AML-193 (cell line): ENCODE data around the gene AJM1.
"Not testable (repeated sequence)": the region's sequence is repeated elsewhere in the genome, so short reads cannot be mapped to it uniquely, and the experiment has no call there.

Source experiments
- DNase-seq, 2 experiments: peaks; one replicate each; lab custom pipeline; 2025; lab: John Stamatoyannopoulos, UW

The AJM1 gene

DNA sequence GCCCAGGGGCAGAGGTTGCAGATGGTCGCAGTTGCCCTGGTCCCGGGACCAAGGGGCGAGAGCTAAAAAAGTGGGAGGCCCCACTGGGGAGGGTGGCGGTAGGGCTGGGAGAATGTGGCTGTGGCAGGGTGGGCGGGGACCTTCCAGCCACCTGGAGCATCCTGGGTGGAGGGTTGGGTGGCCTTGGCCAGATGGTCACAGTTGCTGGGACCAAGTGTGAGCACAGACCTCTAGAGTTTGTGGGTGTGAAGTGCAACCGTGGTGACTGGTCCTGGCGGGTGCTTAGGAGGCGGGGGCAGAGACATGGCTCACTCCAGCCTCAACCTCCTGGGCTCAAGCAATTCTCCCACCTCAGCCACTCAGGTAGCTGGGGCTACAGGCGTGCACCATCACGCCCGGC, 38.4 kb downstream of the AJM1 start:
- no peak for DNase-seq

DNA sequence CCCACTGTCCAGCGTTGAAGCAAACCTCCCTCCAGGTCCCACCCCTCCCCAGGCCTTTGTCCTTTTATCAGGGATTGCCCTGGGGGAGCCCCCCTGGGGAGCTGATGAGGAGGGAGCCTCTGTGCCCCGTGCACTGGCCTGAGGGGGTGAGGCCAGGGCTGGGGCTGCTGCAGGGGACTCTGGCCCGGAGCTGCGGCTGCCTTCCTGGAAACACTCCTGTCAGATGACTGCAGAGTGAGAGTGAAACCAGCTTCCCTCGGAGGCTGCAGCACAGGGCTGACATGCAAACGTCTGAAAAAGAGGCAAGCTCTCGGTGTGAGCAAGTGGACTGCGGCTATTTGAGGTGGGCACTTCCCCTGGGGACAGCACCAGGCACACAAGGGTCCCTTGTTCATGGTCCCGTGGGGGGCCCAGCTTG, 39.4 kb downstream of the AJM1 start:
- peak; percentile 11 to 28 for DNase-seq

DNA sequence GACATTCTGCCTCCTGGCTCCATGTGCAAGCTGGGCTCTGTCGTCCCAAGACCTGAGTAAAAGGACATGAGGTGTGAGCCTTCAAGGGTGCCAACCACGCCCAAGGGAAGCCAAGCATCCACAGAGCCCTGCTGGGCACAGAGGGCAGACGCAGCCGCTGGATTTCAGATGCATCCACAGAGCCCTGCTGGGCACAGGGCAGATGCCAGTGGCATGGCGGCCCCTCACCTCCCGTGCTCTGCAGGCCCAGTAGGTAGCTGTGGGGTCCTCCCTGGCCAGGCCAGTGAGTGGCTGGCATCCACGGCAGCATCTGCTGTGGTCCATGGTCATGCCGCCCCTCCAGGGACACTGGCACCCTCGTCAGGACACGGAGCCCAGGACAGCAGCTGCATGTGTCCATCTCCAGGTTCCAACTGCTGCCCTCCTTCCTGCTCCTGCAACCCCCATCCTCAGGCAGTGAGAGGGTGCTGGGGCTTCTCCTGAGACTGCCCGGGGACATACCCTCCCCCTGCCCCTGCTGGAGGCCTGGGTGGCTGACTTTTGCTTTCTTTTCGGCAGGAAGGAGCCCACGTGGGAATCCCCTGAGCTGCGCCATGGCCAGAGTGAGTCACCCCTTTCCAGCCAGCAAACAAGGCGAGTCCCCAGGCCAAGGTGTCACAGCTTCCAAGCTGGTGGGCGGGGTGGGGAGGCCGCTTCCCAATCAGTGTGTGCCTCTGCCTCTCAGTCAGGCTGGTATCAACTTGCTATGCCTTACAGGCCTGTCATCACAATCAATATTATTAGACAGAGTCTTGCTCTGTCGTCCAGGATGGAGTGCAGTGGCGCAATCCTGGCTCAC, 40.0 kb downstream of the AJM1 start:
- DNase-seq: peak in 1 of 2 experiments; percentile 14

DNA sequence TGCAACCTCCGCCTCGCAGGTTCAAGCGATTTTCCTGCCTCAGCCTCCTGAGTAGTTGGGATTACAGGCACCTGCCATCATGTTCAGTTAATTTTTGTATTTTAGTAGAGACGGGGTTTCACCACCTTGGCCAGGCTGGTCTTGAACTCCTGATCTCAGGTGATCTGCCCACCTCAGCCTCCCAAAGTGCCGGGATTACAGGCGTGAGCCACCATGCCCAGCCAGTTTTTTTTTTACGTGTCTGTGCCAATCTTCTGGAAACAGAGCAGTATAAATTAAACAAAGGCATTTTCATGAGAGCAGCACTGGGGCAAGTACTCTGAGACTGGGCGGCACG, 40.6 kb downstream of the AJM1 start:
- not testable (repeated sequence) for DNase-seq

DNA sequence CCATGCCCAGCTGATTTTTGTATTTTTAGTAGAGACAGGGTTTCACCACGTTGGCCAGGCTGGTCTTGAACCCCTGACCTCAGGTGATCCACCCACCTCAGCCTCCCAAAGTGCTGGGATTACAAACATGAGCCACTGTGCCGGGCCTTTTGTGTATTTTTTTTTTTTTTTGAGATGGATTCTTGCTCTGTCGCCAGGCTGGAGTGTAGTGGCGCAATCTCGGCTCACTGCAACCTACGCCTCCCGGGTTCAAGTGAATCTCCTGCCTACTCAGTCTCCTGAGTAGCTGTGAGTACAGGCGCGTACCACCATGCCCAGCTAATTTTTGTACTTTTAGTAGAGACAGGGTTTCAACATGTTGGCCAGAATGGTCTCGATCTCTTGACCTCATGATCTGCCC, 41.4 kb downstream of the AJM1 start:
- not testable (repeated sequence) for DNase-seq

DNA sequence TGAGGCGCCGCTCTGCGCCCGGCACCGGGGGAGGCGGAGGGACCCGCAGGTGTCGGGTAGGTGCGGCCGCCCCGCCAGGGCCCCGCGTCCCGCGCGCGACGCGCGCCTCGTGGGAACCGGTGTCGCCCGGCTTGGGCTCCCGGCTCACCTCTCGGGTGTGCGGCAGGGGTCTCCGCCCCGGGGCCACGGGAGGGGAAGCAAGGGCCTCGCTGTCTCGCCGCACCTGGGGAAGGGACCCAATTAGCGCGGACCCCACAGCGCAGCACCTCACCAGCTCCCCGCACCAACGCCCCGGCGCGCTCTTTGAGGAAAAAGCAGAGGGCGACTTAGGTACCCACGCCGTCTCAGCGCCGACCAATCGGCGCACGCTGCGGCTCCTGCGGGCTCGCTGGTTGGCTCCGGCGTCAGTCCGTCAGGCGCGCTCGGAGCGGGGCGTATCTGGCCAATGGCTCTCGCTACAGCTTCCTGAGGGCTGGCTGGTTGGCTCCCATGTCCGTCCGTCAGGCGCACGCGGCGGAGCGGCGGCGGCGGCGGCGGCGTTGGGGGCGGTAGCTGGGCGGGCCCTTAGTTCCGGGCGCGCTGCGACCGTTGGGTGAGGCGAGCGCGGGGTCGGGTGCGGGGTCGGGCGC, 43.8 kb downstream of the AJM1 start, which contains the start of gene TRAF2:
TSS of gene TRAF2 (plus strand) at position 567 of the 629 bp plus-strand sequence. CDS start 12,225 bp downstream, outside the sequence.
- DNase-seq: peak; percentile 90 to 95

DNA sequence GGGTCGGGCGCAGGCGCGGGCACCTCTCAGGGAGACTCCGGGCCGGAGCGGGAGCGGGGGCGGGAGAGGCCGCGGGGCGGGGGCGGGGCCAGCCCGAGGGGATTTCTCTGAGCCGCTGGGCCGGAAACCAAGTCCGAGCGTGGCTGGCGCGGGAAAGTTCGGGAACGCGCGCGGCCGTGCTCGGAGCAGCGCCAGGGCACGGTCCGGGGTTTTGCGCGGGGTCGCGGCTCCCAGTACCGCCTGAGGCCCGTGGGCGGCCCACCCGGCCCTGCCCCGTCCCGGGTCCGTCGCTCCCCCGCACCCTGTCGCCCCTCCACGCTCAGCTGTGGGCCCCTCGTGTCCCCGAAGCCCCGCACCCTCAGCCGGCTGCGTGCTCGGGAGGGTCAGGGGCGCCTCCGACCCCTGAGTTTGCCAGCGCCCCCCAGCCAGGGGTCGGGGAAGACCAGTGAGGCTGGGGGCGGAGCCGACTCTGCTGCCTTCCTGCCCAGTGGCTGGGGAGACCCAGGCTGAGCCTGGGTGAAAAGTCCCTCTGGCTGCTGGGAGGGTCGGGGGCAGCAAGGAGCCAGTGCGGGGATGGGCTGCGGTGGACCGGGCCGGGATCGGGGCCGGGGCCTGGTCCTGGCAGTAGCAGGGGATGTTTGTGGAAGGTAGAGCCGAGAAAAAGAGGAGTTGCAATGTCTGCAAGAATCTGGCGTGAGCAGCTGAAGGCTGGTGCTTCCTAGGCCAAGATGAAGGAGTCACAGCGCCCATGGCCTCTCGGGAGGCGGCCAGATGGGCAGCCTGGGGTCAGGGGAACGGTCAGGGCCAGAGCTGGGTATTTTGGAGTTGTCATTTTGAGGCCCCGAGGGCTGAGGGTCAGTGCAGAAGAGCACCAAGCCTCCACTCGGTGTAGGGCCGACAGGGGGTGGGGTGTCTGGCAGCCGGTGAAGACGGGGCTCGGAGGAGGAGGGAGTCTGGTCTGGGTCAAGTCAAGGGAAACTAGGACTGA, 44.6 kb downstream of the AJM1 start:
- no peak for DNase-seq

DNA sequence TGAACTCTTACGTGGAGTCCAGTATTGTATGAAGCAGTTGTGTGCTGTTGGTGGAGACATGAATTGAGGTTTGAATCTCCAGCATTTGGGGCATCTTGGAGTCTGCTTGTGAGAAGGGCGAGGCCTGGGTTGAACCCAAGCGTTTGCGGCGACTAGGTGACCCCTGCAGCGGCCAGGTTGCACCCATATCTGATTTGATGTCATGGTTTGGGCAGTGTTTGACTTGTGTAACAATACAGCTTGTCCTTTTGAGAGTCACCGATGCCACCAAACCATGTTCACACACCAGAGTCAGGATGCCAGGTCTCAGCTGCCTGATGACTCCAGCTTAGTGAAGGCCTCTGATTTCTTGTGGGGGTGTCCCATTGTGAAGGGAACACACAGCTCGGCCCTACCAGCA, 46.2 kb downstream of the AJM1 start:
- no peak for DNase-seq

DNA sequence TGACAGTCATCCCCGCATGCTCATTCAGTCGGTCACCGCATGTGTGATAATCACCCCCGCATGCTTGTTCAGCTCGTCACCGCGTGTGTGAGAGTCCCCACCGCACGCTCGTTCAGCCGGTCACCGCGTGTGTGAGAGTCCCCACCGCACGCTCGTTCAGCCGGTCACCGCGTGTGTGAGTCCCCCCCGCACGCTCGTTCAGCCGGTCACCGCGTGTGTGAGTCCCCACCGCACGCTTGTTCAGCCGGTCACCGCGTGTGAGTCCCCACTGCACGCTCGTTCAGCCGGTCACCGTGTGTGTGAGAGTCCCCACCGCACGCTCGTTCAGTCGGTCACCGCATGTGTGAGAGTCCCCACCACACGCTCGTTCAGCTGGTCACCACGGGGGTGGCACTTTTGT, 47.6 kb downstream of the AJM1 start:
- DNase-seq: no peak

DNA sequence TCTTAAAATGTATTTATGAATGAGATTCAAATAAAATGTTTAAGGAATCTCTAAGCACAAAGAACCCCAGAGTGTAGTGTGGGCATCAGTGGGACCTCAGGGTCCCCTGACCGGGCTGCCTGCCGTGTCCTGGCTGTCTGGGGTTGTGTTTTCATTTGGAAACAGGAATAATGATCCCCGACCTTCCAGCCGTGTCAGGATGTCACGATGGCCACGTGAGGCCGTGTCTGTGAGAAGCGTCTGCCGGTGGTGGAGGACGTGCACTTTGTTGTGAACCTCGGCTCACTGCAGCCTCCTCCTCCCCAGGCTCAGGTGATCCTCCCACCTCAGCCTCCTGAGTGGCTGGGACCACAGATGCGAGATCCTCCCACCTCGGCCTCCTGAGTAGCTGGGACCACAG, 48.4 kb downstream of the AJM1 start:
- DNase-seq: no peak
